GM21360 (cell line): ENCODE results near the gene PTPN23.

Experiments used
- ATAC-seq: cut with Tn5 transposase; IDR thresholded peaks from one replicate; pipeline ENCODE4 v1.9.1; 2021; ENCODE audit warnings: mild to moderate bottlenecking, moderate library complexity; ENCODE audit not compliant: unreplicated experiment

The PTPN23 gene

DNA sequence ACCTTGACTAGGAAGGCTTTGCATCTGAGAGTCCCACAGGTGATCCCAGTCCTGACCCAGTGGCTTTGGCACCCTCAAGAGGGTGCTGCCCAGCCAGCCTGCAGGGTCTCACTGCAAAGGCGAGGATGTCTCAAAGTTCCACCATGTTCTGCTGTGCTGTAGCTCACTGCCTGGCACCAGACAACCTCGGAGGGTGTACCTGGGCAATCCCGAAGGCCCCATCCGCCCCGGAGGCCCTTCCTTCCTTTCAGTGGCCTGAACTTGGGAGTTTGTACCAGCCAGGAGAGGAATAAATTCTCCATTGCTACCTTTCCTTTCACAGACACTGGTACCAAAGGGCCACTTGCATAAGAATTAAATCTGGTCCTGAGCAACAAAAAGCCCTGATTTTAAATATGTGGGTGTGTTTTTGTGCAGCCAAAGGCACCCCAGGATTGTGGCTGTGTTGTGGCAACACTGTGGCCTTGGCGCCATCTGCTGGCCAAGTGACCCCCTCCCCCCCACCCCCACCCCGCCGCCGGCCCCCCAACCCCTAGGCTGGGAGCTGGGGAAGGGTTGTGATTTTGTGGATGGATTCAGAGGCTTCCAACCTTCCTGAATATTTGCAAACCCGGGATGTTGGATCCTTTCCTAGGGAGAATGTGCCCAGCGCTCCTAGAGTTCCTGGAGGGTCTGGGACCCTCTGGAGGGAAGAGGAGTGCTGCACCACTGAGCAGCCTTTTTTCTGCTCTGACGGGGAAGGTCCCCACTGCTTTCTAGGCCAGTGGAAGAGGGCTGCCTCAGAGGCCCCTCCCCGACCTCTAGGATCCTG is 9.7 kb upstream of the PTPN23 start:
- ATAC-seq, result no peak

DNA sequence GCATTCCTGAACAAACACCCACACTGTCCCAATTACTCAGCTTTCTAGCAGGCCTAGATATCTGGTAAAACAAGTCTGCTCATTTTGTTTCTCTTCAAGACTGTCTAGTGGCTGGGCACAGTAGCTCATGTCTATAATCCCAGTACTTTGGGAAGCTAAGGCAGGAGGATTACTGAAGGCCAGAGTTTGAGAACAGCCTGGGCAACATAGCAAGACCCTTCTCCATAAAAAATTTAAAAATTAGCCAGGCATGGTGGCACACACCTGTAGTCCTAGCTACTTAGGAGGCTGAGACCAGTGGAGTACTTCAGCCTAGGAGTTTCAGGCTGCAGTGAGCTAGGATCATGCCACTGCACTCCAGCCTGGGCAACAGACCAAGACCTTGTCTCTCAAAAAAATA is 6.2 kb upstream of the PTPN23 start:
- no peak for ATAC-seq

DNA sequence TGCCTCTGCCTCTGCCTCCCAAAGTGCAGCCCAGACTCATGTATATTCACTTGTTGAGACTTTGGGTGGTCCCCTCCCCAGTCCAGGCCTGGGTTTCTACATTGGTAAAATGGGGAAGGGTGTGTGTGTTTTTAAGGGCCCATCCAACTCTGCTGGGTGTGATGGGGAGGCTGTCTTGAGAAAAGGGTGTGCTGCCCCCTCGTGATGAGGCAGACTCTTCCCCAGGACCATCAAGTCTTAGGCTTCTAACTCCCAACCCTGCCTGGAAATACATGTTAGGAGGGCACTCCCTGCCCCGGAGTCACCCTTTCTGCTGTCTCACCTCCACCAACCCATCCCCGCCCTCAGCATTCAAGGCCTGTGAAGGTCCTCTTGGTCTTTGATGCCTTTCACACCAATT is 4.4 kb upstream of the PTPN23 start:
- no peak for ATAC-seq

DNA sequence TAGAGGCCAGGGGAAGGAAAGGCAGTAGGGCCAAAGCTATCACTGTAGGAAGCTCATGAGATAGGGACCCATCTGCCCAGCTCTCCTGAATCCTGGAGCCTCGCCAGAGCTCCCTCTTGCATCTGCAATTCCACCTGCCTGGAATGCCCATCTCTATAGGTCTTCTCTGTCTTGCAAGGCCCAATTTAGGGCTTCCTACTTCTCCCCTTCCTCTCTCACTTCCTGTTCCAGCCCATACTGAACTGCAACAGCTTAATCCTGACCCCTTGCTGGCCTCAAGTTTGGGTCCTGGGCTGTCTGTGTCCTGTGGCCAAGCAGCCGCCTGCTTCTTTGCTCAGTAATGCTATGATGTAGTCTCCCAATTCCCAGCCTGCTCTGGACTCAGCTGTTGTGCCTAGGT is 3.6 kb upstream of the PTPN23 start:
- ATAC-seq, result no peak

DNA sequence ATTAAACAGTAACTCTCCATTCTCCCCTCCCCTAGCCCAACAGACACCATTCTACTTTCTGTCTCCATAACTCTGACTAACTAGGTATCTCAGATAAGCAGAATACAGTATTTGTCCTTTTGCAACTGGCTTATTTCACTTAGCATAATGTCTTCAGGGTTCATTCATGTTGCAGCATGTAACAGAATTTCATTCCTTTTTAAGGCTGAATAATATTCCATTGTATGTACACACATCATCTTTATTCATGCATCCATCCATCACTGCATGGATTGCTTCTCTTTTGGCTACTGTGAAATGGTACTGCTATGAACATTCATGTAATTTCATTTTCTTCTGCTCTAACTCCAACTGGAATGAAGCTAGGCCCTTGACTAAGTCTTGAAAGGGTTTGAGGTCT is 2.0 kb upstream of the PTPN23 start:
- no peak for ATAC-seq

DNA sequence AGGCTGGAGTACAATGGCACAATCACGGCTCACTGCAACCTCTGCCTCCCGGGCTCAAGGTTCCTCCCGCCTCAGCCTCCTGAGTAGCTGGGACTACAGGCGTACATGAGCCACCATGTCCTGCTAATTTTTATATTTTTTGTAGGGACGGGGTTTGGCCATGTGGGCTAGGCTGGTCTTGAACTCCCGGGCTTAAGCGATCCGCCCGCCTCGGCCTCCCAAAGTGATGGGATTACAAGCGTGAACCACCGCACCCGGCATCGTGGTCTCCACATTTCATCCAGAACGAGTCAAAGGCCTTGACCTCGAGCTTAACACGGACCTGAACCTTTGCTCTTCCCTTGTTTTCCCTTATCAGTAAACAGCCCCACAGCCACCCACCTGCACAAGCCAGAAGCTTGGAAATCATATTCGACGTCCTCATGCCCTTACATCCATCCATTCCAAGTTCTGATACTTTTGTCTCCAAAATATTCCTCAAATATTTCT is 1.4 kb upstream of the PTPN23 start:
- ATAC-seq, result no peak

DNA sequence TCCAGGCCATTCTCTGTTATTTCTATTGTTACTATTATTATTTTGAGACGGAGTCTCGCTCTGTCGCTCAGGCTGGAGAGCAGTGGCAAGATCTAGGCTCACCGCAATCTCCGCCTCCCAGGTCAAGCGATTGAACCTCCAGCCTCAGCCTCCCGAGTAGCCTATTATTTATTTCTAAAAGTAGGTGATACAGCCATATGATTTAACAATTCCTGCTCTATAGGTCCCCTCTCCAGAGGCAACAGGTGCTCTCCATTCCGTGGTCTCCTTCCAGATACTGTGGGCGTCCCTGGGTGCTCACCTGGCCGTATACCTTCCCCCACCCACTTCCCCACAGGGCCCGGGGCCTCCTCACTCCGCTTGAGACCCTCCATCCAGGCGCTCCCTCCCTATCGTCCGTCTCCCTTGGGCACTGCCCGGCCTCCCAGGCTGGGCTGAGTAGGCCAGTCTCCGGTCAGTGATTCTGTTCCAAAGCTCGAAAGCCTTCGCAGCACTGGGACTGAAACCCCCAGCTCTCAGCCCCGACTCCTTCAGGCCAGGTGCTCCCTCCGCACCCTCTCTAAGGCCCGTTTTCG is 708 bp upstream of the PTPN23 start:
- peak; percentile 16 for ATAC-seq

DNA sequence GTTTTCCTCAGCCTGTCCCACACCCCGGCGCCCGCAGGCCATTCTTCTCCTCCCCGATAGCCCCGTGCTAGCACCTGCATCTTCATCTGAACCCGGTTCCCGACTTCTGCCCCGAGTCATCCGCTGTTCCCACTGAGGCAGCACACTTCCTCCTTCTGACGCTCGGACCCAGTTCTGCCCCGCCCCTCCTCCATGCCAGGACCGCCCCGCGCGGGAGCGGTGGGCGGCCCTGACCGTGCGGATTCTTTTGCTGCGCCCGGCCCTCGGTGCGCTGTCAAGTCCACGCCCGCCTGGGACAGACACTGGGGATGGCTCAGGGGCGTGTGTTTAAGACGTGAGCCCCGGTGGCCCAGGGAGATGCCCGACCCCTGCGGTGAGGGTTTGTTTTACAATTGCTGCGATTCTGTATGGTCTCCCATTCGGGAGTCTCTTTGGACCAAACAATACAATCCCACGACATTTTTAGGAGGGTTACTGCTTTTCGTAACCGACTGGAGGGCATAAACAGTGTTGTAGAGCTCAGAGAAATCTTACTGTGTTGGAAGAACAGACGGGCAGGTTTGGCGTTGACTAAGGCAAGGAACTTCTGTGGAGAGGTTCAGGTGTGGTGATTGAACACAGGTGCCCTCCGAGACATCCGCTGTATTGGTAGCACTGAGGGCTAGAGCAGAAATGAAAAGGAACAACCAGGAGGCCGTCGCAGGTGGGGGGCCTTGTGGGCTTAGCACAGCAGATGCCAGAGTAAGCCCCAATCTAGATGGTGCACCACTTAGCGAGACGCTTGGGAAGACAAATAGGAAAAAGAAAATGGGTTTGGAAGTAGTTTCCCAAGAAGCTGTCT is 716 bp downstream of the PTPN23 start:
- ATAC-seq, result peak; percentile 56

DNA sequence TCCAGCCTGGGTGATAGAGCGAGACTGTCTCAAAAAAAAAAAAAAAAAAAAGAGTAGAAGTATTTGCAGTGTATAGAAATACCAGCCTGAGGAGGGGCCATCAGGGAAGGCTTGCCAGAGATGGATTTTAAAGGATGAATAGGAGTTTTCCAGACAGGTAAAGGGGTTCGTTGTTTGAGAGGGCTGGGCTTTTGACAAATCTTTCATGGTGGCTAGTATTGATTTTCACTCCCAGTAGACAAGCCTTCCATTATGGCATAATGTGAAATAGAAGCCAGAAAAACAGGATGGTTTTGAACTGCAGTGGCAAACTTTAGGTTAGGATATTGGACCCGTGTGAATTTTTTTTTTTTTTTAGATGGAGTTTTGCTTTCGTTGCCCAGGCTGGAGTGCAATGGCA is 3.6 kb downstream of the PTPN23 start:
- ATAC-seq, result no peak

DNA sequence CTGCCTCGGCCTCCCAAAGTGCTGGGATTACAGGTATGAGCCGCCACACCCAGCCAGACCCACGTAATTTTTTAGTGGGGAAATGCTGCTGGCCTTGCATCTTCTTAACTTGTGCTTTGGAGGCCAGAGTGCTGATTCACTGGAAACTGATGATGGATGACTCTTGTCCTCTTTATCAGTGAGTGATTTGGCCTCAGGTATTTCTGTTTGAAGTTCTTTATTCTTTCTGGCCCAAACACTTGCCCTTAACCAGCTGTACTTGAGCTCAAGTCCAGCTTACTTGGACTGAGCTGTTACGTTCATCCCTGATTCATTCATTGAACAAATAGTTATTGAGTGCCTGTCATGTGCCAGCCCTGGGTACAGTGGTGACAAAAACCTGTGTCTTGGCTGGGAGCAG is 4.2 kb downstream of the PTPN23 start:
- no peak for ATAC-seq

DNA sequence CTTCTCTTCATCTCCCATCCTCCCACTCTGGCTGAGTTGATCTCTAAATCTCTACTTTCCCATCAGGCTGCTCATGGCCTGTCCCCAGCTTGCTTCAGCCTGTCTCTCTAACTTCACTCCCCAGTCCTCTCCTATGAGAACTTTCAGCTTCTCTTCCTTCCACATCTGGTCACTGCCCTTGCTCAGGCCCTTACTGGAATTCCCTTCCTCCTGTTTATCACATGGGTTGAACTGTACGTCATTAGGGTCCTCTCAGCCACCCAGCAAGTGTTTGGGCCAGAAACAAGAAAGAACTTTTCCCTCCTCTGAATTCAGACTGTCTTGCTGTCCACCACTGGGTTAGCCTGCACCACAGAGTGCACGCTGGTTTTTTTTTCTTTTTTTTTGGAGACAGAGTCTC is 5.0 kb downstream of the PTPN23 start:
- ATAC-seq, result no peak

DNA sequence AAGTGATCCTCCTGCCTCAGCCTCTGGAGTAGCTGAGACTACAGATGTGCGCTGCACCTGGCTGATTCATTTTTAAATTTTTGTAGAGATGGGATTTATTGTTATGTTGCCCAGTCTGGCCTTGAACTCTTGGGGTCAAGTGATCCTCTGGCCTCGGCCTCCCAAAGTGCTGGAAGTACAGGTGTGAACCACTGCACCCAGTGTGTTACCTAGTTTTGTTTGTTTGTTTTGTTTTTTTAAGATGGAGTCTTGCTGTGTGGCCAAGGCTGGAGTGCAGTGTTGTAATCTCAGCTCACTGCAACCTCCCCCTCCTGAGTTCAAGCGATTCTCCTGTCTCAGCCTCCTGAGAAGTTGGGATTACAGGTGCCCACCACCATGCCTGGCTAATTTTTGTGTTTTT is 12.1 kb downstream of the PTPN23 start:
- no peak for ATAC-seq

DNA sequence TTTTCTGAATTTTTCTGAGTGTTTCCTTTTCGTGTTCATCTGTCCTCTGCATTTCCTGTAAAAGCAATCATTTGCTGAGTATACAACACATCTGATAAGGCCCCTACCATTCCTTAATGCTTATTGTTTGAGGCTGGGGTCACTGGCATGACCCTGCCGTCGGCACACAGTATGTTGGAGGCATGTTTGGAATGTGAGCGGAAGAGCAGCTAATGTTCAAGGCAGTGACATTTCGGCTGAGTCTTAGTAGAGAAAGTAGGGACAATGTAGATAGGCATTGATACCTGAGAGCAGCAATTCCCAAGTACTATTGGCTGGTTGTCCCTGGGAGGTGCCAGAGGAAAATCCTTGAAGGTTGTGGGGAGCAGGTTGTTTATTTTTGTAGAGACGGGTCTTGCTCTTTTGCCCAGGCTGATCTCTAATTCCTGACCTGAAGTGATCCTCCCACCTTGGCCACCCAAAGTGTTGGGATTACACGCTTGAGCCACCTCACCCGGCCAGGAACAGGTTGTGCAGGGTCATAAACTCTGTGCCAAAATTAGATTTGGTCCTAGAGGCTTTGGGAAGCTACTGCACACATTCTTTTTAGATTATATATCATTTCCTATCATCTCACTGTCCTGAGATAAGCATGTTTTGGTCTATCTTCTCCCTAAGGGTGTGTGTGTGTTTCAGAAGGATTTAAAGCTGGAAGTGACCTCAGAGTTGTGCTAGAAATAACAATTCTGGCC is 13.5 kb downstream of the PTPN23 start:
- ATAC-seq, result no peak

DNA sequence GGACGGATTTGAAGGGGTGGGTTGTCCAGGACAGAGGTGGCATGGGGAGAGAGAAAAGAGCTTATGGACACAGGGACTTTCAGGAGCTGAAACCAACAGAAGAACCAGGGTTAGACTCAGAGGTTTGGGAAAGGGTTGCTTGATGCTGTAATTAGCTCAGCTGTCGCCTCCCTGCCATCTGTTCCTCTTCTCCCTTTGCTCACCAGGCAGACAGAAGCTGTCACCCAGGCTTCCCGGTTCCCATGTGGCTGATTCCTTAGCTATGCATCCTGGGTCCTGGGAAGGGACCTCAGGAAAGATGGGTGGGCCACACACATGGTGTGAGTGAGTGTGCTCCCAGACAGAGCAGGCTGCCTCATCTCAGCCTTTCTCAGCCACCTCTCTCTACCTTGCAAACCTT is 14.1 kb downstream of the PTPN23 start:
- no peak for ATAC-seq

DNA sequence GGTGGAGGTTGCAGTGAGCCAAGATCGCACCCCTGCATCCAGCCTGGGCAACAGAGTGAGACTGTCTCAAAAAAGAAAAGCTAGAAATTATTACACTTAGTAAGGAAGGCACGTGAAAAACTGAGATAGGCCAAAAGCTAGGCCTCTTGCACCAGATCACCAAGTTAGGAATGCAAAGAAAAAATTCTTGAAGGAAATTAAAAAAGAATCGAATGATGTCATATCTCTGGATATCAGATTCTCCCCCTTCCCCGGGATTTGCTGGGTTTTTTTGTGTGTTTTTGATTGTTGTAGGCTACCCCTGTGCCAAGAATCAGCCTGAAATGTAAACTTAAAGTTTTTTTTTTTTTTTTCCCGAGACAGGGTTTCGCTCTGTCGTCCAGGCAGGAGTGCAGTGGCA is 17.4 kb downstream of the PTPN23 start:
- ATAC-seq, result no peak

DNA sequence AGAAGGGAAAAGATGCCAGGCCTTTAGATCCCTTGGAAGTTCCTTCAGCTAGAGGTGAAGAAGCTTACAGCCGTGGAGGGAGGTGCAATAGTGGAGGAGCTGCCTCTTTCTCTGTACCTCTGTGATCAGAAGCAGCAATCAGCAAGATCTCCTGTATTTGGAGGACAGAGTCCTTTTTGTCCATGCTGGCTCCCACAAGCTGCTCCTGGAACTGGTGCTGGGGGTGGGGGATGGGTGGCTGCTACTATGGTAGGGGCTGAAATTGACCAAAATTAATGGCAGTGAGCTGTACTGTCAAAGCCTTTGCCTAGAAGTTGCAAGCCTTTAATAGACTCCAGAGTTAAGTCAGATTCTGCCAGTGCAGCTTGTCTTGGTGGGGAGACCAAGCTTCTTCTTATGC is 18.2 kb downstream of the PTPN23 start:
- no peak for ATAC-seq

DNA sequence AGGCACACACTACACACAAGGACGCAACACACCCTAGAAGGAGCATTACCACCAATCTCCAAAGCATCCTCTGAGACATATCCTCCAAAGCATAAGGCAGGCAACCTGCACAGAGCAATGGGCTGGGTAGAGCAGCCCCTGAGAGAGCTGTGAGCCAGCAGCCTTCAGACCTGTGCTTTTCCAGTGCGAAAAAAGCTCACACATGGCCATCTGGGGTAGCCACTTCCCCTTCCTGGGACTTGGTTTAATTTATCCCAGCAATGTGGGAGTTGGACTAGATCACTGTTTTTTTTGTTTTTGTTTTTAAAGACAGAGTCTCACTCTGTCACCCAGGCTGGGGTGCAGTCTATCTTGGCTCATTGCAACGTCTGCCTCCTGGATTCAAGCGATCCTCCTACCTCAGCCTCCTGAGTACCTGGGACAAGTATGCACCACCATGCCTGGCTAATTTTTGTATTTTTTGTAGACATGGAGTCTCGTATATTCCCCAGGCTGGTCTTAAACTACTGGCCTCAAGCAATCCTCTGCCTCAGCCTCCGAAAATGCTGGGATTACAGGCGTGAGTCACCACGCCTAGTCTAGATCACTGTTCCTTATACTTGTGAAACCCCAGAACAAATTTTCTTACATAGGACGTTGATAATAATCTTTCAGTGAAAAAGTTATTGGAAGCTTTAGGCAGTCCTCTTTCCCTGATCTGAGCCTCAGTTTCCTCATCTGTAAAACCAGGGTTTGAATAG is 18.9 kb downstream of the PTPN23 start:
- ATAC-seq, result no peak

DNA sequence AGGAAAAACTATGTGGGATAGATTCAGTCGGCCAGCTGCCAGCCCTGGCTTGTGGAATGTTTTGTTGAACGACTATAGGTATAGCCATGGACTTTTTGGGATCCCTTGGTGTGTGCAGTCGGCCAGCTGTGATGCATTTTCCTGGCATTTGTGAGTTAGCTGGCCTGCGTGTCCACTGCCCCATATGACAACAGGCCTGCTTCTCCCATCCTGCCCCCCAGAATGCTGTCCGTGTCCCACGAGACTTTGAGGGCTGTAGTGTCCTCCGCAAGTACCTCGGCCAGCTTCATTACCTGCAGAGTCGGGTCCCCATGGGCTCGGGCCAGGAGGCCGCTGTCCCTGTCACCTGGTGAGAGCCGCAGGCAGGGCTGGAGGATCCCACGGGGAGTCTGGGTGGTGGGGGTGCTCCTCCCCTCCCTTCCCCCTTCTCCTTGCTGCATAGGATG is 23.6 kb downstream of the PTPN23 start:
- no peak for ATAC-seq

DNA sequence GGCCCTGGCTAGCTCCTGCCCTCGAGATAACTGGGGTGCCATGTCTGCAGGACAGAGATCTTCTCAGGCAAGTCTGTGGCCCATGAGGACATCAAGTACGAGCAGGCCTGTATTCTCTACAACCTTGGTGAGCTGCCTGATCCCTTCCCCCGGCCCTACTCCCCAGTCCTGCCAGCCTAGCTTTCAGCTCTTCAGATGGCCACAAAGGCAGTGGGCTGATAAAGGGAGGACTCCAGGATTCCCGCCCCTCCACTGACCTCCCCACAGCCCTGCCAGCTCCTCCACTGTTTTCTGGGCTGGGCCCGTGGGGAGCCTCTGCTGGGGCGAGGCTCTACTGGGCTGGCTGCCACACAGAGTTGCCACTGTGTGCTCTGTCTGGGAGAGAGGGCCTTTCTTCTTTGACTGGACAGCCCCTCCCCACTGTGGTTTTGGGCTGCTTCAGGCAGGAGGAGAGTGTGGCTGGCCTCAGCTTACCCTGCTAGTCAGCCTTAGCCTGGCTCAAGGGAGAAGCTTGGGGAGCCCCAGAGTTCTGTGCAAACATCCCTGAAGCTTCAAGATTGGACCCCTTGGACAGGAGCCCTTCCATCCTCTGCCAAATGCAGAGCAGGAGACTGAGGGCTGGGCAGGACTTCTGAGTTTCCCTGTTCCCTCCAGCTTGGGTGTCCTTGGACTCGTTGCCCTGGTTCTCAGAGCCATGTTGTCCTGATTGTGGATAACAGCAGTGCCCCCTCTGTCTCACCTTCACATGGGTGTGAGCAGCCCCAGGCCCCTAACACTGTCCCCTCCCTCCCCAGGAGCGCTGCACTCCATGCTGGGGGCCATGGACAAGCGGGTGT is 24.4 kb downstream of the PTPN23 start:
- no peak for ATAC-seq
